HG03565 (cell line): Measurements from ENCODE around the gene CLDN7.

Source experiments
- ATAC-seq: cut with Tn5 transposase; IDR thresholded peaks from one replicate; pipeline ENCODE4 v1.9.1; 2021; ENCODE audit warnings: mild to moderate bottlenecking, moderate library complexity; ENCODE audit not compliant: unreplicated experiment

Gene CLDN7

GRCh38 chr17:7289256-7290032, 27.2 kb upstream of the CLDN7 start:
- ATAC-seq, result no peak

- no peak for ATAC-seq
These were observed 23.4 kb upstream of the CLDN7 start for GRCh38 chr17:7285679-7286078.

GRCh38 chr17:7284911-7285310, 22.6 kb upstream of the CLDN7 start:
- no peak for ATAC-seq

- no peak for ATAC-seq
These were observed 21.4 kb upstream of the CLDN7 start for GRCh38 chr17:7283471-7284216.

- ATAC-seq, result no peak
These were observed 20.6 kb upstream of the CLDN7 start for GRCh38 chr17:7282752-7283321.

GRCh38 chr17:7281953-7282751, 19.9 kb upstream of the CLDN7 start:
- ATAC-seq, result no peak

GRCh38 chr17:7281074-7281952, 19.0 kb upstream of the CLDN7 start, which contains the start of gene SLC2A4:
SLC2A4 (plus strand) TSS chr17:7281718; CDS start chr17:7281935, 217 bp downstream.
- no peak for ATAC-seq

GRCh38 chr17:7280519-7281073, 18.3 kb upstream of the CLDN7 start:
- ATAC-seq, result peak; percentile 40

GRCh38 chr17:7279448-7279847, 17.2 kb upstream of the CLDN7 start:
- no peak for ATAC-seq

- no peak for ATAC-seq
These were observed 4.5 kb upstream of the CLDN7 start for GRCh38 chr17:7266784-7267183.

- ATAC-seq, result no peak
These were observed 1.5 kb upstream of the CLDN7 start for GRCh38 chr17:7263801-7264078.

- ATAC-seq, result no peak
These were observed 890 bp upstream of the CLDN7 start for GRCh38 chr17:7262935-7263800.

- no peak for ATAC-seq
These were observed 693 bp downstream of the CLDN7 start for GRCh38 chr17:7261379-7262191.

- ATAC-seq, result no peak
These were observed 1.5 kb downstream of the CLDN7 start for GRCh38 chr17:7260651-7261378.

GRCh38 chr17:7260151-7260550, 2.1 kb downstream of the CLDN7 start:
- no peak for ATAC-seq

GRCh38 chr17:7259555-7259889, 2.8 kb downstream of the CLDN7 start:
- no peak for ATAC-seq

- no peak for ATAC-seq
These were observed 3.3 kb downstream of the CLDN7 start for GRCh38 chr17:7258731-7259554.
